GM18511 (cell line): ENCODE results near the gene MAML2.

Experiments
- ATAC-seq: cut with Tn5 transposase; IDR thresholded peaks from one replicate; pipeline ENCODE4 v1.9.1; 2021; ENCODE audit warnings: mild to moderate bottlenecking, moderate library complexity; ENCODE audit not compliant: unreplicated experiment

The MAML2 gene

DNA sequence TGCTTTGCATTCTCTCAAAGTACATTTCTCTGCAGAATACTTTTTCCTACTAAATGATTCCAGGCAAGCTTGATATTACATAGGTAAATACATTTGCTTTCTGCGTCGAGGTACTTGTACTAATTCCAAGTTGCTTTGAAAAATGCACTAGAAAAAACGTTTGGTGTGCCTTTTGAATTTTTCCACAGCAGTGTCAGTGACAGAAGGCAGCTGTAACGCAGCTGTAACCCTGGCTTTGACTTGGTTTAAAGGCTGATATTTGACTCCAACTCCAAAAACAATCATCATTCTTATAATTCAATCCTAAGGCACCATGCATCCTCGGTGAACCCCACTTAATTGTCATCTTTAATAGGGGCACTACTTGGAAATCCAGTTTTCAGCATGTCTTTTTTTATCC, 125.0 kb downstream of the MAML2 start:
- no peak for ATAC-seq

GRCh38 chr11:96217206-96217605, 125.8 kb downstream of the MAML2 start:
- no peak for ATAC-seq

GRCh38 chr11:96215826-96216225, 127.2 kb downstream of the MAML2 start:
- no peak for ATAC-seq

GRCh38 chr11:96215110-96215782, 127.7 kb downstream of the MAML2 start:
- peak; percentile 78 for ATAC-seq

GRCh38 chr11:96214777-96215109, 128.3 kb downstream of the MAML2 start:
- ATAC-seq: no peak

DNA sequence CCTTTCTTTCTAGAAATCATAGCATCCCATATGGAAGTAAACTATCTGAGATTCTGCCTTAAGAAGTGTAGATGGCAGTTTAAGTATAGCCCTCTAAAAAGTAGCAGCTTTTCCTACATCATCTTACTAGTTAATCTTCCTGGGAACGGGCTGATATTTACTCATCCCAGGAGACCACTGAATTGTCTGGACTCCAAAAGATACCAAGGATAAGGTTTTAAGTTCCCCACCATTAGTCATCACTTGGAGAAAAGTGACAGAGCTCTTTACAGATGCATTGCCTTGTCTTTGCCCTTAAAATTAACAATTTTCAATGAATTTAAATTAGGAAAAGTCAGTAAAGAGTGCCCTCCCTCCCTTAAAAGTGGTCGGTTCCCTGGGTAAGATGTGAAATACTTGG, 129.5 kb downstream of the MAML2 start:
- ATAC-seq: no peak

- no peak for ATAC-seq
These were observed 131.6 kb downstream of the MAML2 start for GRCh38 chr11:96211436-96211835.

- ATAC-seq: peak; percentile 53
These were observed 135.2 kb downstream of the MAML2 start for GRCh38 chr11:96207459-96208449.

DNA sequence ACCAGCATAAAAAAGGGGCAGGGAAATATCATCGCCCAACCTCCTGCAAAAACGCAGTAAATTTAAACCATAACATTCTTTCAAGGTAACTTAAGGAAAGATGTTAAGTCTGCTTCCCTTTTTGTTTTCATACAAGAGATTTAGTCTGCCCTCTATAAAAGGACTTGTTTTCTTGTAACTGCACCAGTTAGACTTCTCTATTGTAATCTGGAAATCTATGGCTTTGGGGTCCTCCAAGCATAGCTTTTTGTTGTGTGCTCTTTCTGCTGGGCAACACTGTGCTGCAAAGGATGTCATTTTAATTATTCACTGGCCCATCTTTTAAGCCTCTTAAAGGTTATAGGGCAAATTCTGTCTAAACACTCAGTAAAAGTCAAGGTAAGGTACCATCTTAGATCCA, 136.0 kb downstream of the MAML2 start:
- ATAC-seq: no peak

GRCh38 chr11:96205460-96205809, 137.6 kb downstream of the MAML2 start:
- no peak for ATAC-seq

GRCh38 chr11:96204721-96205459, 138.1 kb downstream of the MAML2 start:
- ATAC-seq: no peak

DNA sequence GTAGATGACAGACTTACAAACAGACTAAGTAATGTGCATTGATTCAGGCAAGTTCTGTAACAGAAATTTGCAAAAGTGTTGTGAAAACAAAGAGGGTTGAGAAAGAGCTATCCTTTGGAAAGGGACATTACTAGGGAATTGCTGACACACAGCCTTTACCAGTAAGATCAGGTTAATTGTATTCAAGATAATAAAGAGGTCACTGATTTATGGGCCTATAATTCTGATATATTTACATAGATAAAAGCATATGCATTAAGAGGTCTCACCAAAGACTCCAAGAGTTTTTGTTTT, 138.7 kb downstream of the MAML2 start:
- no peak for ATAC-seq

GRCh38 chr11:96203567-96204365, 139.2 kb downstream of the MAML2 start:
- no peak for ATAC-seq

- ATAC-seq: no peak
These were observed 142.8 kb downstream of the MAML2 start for GRCh38 chr11:96200243-96200642.

DNA sequence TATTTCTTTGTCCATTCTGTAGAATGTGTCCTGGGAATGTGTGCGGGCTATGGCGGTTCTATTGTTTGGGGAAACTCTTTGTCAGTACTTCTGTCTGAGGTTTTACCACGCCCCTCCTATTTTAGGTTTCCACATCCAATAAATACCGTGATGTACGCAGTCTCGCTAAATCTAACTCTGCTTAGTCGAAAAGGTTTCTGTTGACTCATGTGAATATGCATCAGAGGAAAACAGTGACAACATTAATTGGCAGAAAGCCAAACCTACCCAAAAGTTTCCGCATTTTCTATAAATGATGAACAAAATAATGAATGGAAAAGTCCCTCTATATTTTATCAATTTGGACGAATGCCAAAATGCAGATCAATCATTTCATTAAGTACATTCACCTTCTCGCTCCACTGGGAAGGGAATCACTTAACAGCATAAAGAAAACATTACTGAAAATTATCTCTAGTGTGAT, 143.4 kb downstream of the MAML2 start:
- no peak for ATAC-seq

- peak; percentile 83 for ATAC-seq
These were observed 144.9 kb downstream of the MAML2 start for GRCh38 chr11:96197801-96198701.

DNA sequence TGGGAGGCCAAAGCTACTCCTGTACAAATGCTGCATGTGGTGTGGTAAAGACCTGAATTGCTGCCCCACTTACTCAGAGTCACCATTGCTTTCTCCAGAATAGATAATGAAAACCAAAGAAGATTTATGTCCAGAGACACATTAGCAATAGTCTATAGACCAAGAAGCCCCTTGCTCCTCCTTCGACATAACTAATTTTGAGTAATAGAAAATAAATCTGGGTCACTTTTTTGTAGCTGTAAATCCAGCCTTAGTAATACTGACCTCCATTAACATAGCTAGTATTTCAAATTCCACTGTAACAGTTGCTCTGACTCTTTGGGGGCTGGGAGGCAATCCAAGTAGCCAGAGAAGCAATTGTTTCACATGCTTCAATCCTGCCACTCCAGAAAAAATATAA, 145.9 kb downstream of the MAML2 start:
- no peak for ATAC-seq

DNA sequence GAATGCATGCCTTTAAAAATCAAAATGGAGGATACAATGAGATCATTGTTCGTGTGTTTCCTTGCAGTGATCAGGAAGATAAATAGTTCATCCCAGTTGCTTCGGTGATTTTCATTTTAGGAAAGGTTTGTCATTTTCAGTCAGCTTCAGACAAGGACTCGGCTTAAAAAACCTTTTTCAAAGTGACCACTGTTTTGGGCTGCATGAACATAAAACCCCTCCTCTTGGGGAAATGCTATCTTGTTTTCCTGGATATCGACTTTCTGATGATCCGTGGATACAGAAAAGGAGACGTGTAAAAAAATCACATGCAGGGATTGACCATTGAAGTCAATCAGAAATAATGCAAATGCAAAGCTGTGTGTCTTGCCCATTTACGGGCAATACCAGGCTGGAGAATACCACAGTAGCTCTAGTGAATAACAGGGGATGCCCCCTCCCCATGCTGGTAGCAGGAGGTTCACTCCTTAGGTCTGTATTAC, 146.8 kb downstream of the MAML2 start:
- ATAC-seq: no peak

DNA sequence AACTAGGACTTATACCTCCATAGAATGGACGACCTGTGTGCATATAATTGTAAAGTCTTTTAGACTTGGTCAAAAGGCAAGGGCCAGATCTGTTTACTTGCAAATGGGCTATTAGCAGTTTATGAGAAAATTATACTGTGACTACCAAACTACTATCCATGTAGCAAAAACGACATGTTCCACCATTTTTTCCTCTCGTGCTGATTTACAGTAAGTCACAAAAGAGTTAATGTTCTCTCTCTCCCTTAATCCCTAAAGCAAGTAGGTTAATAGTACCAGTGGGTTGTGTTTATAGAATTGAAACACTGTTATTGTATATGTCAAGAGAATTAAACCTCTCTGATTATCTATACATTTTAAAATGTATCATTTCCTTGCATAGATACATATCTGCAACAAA, 147.3 kb downstream of the MAML2 start:
- no peak for ATAC-seq
